ENCODE data around the gene TEX53.

Gene TEX53

DNA sequence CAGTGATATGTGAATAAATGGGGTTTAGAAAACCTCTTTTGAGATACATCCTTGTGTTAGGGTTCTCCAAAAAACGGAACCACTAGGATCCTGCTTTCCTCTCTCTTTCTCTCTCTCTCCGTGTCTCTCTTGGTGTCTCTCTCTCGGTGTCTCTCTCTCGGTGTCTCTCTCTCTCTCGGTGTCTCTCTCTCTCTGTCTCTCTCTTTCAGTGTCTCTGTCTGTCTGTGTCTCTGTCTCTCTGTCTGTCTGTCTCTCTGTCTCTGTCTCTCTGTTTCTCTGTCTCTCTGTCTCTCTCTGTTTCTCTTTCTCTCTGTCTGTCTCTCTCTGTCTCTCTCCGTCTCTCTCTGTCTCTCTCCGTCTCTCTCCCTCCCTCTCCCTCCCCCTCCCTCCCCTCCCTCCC lies 32.2 kb upstream of the TEX53 start:
- Histone ChIP-seq H3K4me2 (ENCODE audit: low read depth, low read length, poor library complexity, severe bottlenecking) (no peak overlapping the region), H4K20me1 (ENCODE audit: low read depth, low read length) (no peaks in the 10 kb centered on the region), H3K9me3 (ENCODE audit: insufficient read depth, low read length) (no peaks in the 10 kb centered on the region), H3K4me3 (ENCODE audit: insufficient read depth, low read length, poor library complexity, severe bottlenecking) (no peak overlapping the region), H3K9me2 (replicated peaks; ENCODE audit: insufficient read depth, low read length) (no peaks in the 10 kb centered on the region), H3F3A (ENCODE audit: insufficient read depth) (no peaks in the 10 kb centered on the region), H3K36me3 (ENCODE audit: low read length) (no peaks in the 10 kb centered on the region), H2AFZ (ENCODE audit: low read depth, low read length, severe bottlenecking) (no peak overlapping the region), H3K9ac (ENCODE audit: low read length) (no peak overlapping the region), H3K27ac (ENCODE audit: low read depth, low read length) (no peak overlapping the region), H3K27me3 (ENCODE audit: low read length) (no peaks in the 10 kb centered on the region), H3K79me2 (ENCODE audit: insufficient read depth, low read length) (no peaks in the 10 kb centered on the region)
- TF ChIP-seq CTCF (IDR thresholded peaks at IDR 0.05; ENCODE audit: insufficient read depth, low read length, poor library complexity, severe bottlenecking) (no peak), EZH2phosphoT487 (conservative IDR thresholded peaks at IDR 0.05; ENCODE audit: low read length) (no peak)

- H2AFZ ChIP-seq (ENCODE audit: low read depth, low read length, severe bottlenecking), result no peak overlapping the region
- no peak overlapping the region for H3K4me3 ChIP-seq (ENCODE audit: insufficient read depth, low read length, poor library complexity, severe bottlenecking)
- H3K36me3 ChIP-seq (ENCODE audit: low read length), result no peaks in the 10 kb centered on the region
- H3K27me3 ChIP-seq (ENCODE audit: low read length), result no peaks in the 10 kb centered on the region
- no peaks in the 10 kb centered on the region for H3K9me3 ChIP-seq (ENCODE audit: insufficient read depth, low read length)
- H3K27ac ChIP-seq (ENCODE audit: low read depth, low read length), result no peak overlapping the region
- H3K79me2 ChIP-seq (ENCODE audit: insufficient read depth, low read length), result no peaks in the 10 kb centered on the region
- no peak overlapping the region for H3K4me2 ChIP-seq (ENCODE audit: low read depth, low read length, poor library complexity, severe bottlenecking)
- H4K20me1 ChIP-seq (ENCODE audit: low read depth, low read length), result no peaks in the 10 kb centered on the region
- no peak overlapping the region for H3K9ac ChIP-seq (ENCODE audit: low read length)
- no peaks in the 10 kb centered on the region for H3F3A ChIP-seq (ENCODE audit: insufficient read depth)
- no peaks in the 10 kb centered on the region for H3K9me2 ChIP-seq (replicated peaks; ENCODE audit: insufficient read depth, low read length)
- TF ChIP-seq EZH2phosphoT487 (conservative IDR thresholded peaks at IDR 0.05; ENCODE audit: low read length), result no peak
- no peak for TF ChIP-seq CTCF (IDR thresholded peaks at IDR 0.05; ENCODE audit: insufficient read depth, low read length, poor library complexity, severe bottlenecking)
These were observed 31.5 kb upstream of the TEX53 start for GRCh38 chr9:114688909-114689610.

DNA sequence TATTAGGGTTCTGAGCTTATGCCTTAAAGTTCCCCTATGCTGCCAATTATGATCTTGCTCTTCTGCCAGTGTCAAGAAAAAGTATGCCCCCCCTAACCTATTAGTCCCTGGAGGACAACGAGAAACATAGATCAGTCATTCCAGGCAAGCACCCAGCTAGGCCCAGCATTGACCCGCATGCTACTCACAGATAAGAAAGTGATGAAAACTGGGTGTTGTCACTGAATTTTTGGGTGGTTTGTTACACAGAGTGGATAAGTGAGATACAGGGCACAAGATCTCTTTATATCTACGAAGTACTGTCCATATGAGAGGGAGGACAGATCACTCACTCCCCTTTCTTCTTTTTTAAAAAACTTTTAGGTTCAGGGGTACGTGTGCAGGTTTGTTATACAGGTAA lies 30.8 kb upstream of the TEX53 start:
- Histone ChIP-seq H3K4me3 (ENCODE audit: insufficient read depth, low read length, poor library complexity, severe bottlenecking) (no peak overlapping the region), H2AFZ (ENCODE audit: low read depth, low read length, severe bottlenecking) (no peak overlapping the region), H3K36me3 (ENCODE audit: low read length) (no peaks in the 10 kb centered on the region), H3K9me3 (ENCODE audit: insufficient read depth, low read length) (no peaks in the 10 kb centered on the region), H3K9me2 (replicated peaks; ENCODE audit: insufficient read depth, low read length) (no peaks in the 10 kb centered on the region), H3K79me2 (ENCODE audit: insufficient read depth, low read length) (no peaks in the 10 kb centered on the region), H3K27me3 (ENCODE audit: low read length) (no peaks in the 10 kb centered on the region), H3K9ac (ENCODE audit: low read length) (no peak overlapping the region), H3K4me2 (ENCODE audit: low read depth, low read length, poor library complexity, severe bottlenecking) (no peak overlapping the region), H3K27ac (ENCODE audit: low read depth, low read length) (no peak overlapping the region), H4K20me1 (ENCODE audit: low read depth, low read length) (no peaks in the 10 kb centered on the region), H3F3A (ENCODE audit: insufficient read depth) (no peaks in the 10 kb centered on the region)
- TF ChIP-seq CTCF (IDR thresholded peaks at IDR 0.05; ENCODE audit: insufficient read depth, low read length, poor library complexity, severe bottlenecking), result no peak
- no peak for TF ChIP-seq EZH2phosphoT487 (conservative IDR thresholded peaks at IDR 0.05; ENCODE audit: low read length)

Data from SU-DHL-6 (cell line).